ENCODE measurements around the gene HBD.

The HBD gene

GRCh38 chr11:5246772-5247471 lies 12.6 kb upstream of the HBD start:
- H3K4me3 ChIP-seq (ENCODE audit: low read depth in 1 of 2, low read length in 1 of 2): no peak overlapping the region
- no peaks in the 10 kb centered on the region for H3K9me3 ChIP-seq
- H3K4me1 ChIP-seq (ENCODE audit: control insufficient read depth in 1 of 2, insufficient read depth in 1 of 2, low read depth in 1 of 2, low read length in 1 of 2): no peaks in the 10 kb centered on the region
- H3K27ac ChIP-seq: no peak overlapping the region
- H3K36me3 ChIP-seq: no peaks in the 10 kb centered on the region
- H3K27me3 ChIP-seq: no peaks in the 10 kb centered on the region
- no peak for TF ChIP-seq CTCF (IDR thresholded peaks at IDR 0.05)

GRCh38 chr11:5245155-5245554 lies 10.9 kb upstream of the HBD start:
- no peak overlapping the region for H3K4me3 ChIP-seq (ENCODE audit: low read depth in 1 of 2, low read length in 1 of 2)
- H3K4me1 ChIP-seq (ENCODE audit: control insufficient read depth in 1 of 2, insufficient read depth in 1 of 2, low read depth in 1 of 2, low read length in 1 of 2): no peaks in the 10 kb centered on the region
- no peak for TF ChIP-seq CTCF (IDR thresholded peaks at IDR 0.05)
- no peaks in the 10 kb centered on the region for H3K9me3 ChIP-seq
- no peaks in the 10 kb centered on the region for H3K36me3 ChIP-seq
- H3K27me3 ChIP-seq: no peaks in the 10 kb centered on the region
- no peak overlapping the region for H3K27ac ChIP-seq

- H3K9me3 ChIP-seq: no peaks in the 10 kb centered on the region
- no peak overlapping the region for H3K27ac ChIP-seq
- H3K27me3 ChIP-seq: no peaks in the 10 kb centered on the region
- H3K36me3 ChIP-seq: no peaks in the 10 kb centered on the region
- H3K4me3 ChIP-seq (ENCODE audit: low read depth in 1 of 2, low read length in 1 of 2): no peak overlapping the region
- no peak for TF ChIP-seq CTCF (IDR thresholded peaks at IDR 0.05)
- no peaks in the 10 kb centered on the region for H3K4me1 ChIP-seq (ENCODE audit: control insufficient read depth in 1 of 2, insufficient read depth in 1 of 2, low read depth in 1 of 2, low read length in 1 of 2)
These were observed 9.5 kb upstream of the HBD start for GRCh38 chr11:5243816-5244180.

GRCh38 chr11:5242933-5243815 lies 8.9 kb upstream of the HBD start:
- no peak overlapping the region for H3K4me3 ChIP-seq (ENCODE audit: low read depth in 1 of 2, low read length in 1 of 2)

GRCh38 chr11:5242208-5242607 lies 7.9 kb upstream of the HBD start:
- H3K36me3 ChIP-seq: no peaks in the 10 kb centered on the region
- no peaks in the 10 kb centered on the region for H3K4me1 ChIP-seq (ENCODE audit: control insufficient read depth in 1 of 2, insufficient read depth in 1 of 2, low read depth in 1 of 2, low read length in 1 of 2)
- H3K4me3 ChIP-seq (ENCODE audit: low read depth in 1 of 2, low read length in 1 of 2): no peak overlapping the region
- no peak overlapping the region for H3K27ac ChIP-seq
- H3K9me3 ChIP-seq: no peaks in the 10 kb centered on the region
- no peaks in the 10 kb centered on the region for H3K27me3 ChIP-seq
- no peak for TF ChIP-seq CTCF (IDR thresholded peaks at IDR 0.05)

More at GRCh38 chr11:5242933-5243815, 8.9 kb upstream of the HBD start:
- no peaks in the 10 kb centered on the region for H3K4me1 ChIP-seq (ENCODE audit: control insufficient read depth in 1 of 2, insufficient read depth in 1 of 2, low read depth in 1 of 2, low read length in 1 of 2)
- no peaks in the 10 kb centered on the region for H3K27me3 ChIP-seq
- no peaks in the 10 kb centered on the region for H3K36me3 ChIP-seq
- H3K27ac ChIP-seq: no peak overlapping the region
- TF ChIP-seq CTCF (IDR thresholded peaks at IDR 0.05): no peak
- no peaks in the 10 kb centered on the region for H3K9me3 ChIP-seq

Measured in neutrophil (primary cell).